GM12892 (cell line): ENCODE measurements around the gene ARHGEF16.

ENCODE experiments used
- POLR2A ChIP-seq: IDR thresholded peaks from 2 replicates; pipeline ENCODE4 v1.6.1; 2011; ENCODE audit warnings: low read depth, low read length, control low read depth
- POLR2AphosphoS5 ChIP-seq: IDR thresholded peaks from 2 replicates; pipeline ENCODE4 v1.6.1; 2011; ENCODE audit warnings: low read depth, low read length, control low read depth

DNA sequence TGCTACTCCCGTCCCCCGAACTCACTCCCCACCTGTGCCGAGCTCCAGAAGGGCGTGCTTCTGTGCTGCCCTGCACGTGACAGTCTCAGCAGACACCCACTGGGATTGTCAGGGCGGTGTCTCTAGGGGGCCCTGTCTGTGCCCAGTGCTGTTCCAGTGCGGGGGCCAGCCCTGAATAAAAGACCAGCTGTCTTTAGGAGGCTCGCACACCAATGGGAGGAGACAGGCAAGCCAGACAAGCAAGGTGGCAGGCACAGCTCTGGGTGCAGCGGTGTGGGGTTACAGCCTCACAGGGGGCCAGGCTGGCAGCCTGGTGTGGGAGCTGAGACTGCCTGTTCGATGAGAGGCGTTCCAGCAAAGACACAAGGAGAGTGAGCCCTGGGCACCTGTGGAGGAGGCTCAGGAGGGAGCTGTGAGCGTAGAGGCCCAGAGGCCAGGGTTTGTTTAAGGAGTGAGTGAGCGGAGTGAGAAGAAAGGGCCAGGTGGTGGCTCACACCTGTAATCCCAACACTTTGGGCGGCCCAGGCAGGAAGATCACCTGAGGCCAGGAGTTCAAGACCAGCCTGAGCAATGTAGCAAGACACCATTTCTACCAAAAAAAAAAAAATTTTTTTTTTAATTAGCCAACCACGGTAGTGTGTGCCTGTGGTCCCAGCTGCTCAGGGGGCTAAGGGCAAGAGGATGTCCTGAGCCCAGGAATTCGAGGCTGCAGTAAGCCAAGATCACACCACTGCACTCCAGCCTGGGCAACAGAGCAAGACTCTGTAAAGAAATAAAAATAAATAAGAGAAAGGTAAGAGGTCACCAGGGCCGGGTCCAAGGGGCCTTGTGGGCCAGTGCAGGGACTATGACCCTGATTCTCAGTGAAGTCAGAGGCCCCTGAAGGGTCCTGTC, 48.2 kb upstream of the ARHGEF16 start:
- TF ChIP-seq POLR2AphosphoS5 (no peak), POLR2A (no peak)
